ENCODE results near the gene ZFP90.

DNA sequence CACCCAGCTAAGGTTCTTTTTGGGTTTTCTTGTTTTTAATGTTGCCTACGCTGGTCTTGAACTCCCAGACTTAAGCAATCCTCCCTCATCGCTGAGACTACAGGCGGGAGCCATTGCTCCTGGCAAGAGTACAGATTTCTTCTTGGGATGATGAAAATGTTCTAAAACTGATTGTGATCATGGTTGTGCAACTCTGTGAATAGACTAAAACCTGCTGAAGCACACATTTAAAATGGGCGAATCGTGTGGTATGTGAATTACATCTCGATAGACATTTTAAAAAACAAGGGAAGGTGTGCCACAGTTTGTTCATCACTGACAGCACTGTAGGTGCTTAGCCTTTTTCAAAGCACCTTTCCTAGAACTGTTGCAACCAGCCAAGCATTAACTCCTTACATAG, 57.2 kb downstream of the ZFP90 start:
- TF ChIP-seq GATA2 (IDR thresholded peaks at IDR 0.05; ENCODE audit: low read depth, low read length) (no peak), GATA3 (IDR thresholded peaks at IDR 0.05; ENCODE audit: low read depth, low read length) (no peak)
